MCF 10A (cell line): ENCODE data around the gene TMOD1. TPM values are rescaled to one million over a fixed set of nuclear protein-coding genes. Genes with fewer than 3 reads are reported as not detected.

ENCODE experiments used
- BruUV-seq: library from RNA; stranded (reverse); fragments of 400-500 nt; replicated peaks from 2 replicates; lab custom pipeline; 2021; lab: Mats Ljungman, UMichigan
- CTCF ChIA-PET: fragments of 300-600 bp; sonication (Branson Sonifier 250); formaldehyde crosslinking; extraction: SDS; loops from one replicate; lab custom pipeline; 2021; ENCODE audit warnings: antibody characterized with exemption, inconsistent platforms; lab: Yijun Ruan, JAX
- POLR2A ChIA-PET: fragments of 300-600, 350-650 bp; sonication (Branson Sonifier 250); formaldehyde crosslinking; extraction: SDS; loops from one replicate; lab custom pipeline; 2020; ENCODE audit warnings: antibody characterized with exemption, inconsistent platforms; lab: Yijun Ruan, JAX
- DNase-seq: peaks from one replicate; pipeline ENCODE4 v3.0.0-alpha.2; 2018; ENCODE audit not compliant: unreplicated experiment
- H3K27ac Mint-ChIP-seq: one replicate; pipeline ENCODE4 v1.8.0; 2022; ENCODE audit warnings: mild to moderate bottlenecking, low read depth, mixed read lengths; ENCODE audit not compliant: unreplicated experiment
- H3K27me3 Mint-ChIP-seq: one replicate; pipeline ENCODE4 v1.8.0; 2022; ENCODE audit warnings: mixed read lengths; ENCODE audit not compliant: insufficient read depth, unreplicated experiment
- H3K36me3 Mint-ChIP-seq: one replicate; pipeline ENCODE4 v1.8.0; 2022; ENCODE audit warnings: mild to moderate bottlenecking, moderate library complexity, mixed read lengths; ENCODE audit not compliant: insufficient read depth, unreplicated experiment
- H3K4me1 Mint-ChIP-seq: one replicate; pipeline ENCODE4 v1.8.0; 2022; ENCODE audit warnings: mixed read lengths; ENCODE audit not compliant: insufficient read depth, unreplicated experiment
- H3K4me3 Mint-ChIP-seq: one replicate; pipeline ENCODE4 v1.8.0; 2022; ENCODE audit warnings: mild to moderate bottlenecking, moderate library complexity, mixed read lengths; ENCODE audit not compliant: unreplicated experiment
- H3K9me3 Mint-ChIP-seq: one replicate; pipeline ENCODE4 v1.8.0; 2022; ENCODE audit warnings: mixed read lengths; ENCODE audit not compliant: unreplicated experiment
- CTCF ChIP-seq: fragments of 200-600 bp; IDR thresholded peaks from one replicate; pipeline ENCODE4 v1.8.0; 2022; ENCODE audit warnings: antibody characterized with exemption, mild to moderate bottlenecking; ENCODE audit not compliant: unreplicated experiment
- intact Hi-C: fragments of 100-400 bp; cut with micrococcal nuclease; formaldehyde crosslinking; loops from 2 replicates; pipeline ENCODE4 v1.14.1; 2022
- total RNA-seq: library from RNA; stranded (reverse); gene quantifications from 2 replicates; pipeline ENCODE4 v1.2.3, GENCODE V29; 2022

The TMOD1 gene
- total RNA-seq, 1 experiment from 2014 or later = 0.26 TPM

- POLR2A ChIA-PET = no interaction called here
- H3K4me3 Mint-ChIP-seq = no peak overlapping the region
- TF ChIP-seq CTCF = no peak
- CTCF ChIA-PET = no interaction called here
- H3K27ac Mint-ChIP-seq = no peak overlapping the region
- intact Hi-C loops = no loop called here
- no peaks in the 10 kb centered on the region for H3K4me1 Mint-ChIP-seq
- no peaks in the 10 kb centered on the region for H3K36me3 Mint-ChIP-seq
- no peaks in the 10 kb centered on the region for H3K9me3 Mint-ChIP-seq
- DNase-seq = no peak
- no TSS peak for BruUV-seq
- peaks cover 25% of the 10 kb centered on the region for H3K27me3 Mint-ChIP-seq
These were observed 48.9 kb downstream of the TMOD1 start for GRCh38 chr9:97550386-97550785.

GRCh38 chr9:97551308-97551707 is 49.8 kb downstream of the TMOD1 start:
- Mint-ChIP-seq H3K27me3 (peaks cover 28% of the 10 kb centered on the region), H3K36me3 (no peaks in the 10 kb centered on the region), H3K4me3 (no peak overlapping the region), H3K27ac (no peak overlapping the region), H3K4me1 (no peaks in the 10 kb centered on the region), H3K9me3 (no peaks in the 10 kb centered on the region)
- CTCF ChIA-PET = no interaction called here
- intact Hi-C loops = no loop called here
- POLR2A ChIA-PET = no interaction called here
- BruUV-seq = no TSS peak
- DNase-seq = no peak
- TF ChIP-seq CTCF = no peak

- no peak overlapping the region for H3K4me3 Mint-ChIP-seq
- H3K36me3 Mint-ChIP-seq = no peaks in the 10 kb centered on the region
- no peak overlapping the region for H3K27ac Mint-ChIP-seq
- no peak for DNase-seq
- intact Hi-C loops = no loop called here
- ChIA-PET POLR2A (no interaction called here), CTCF (interaction anchor here (0.9 kb wide), 1 partner anchor 14 kb away, joined by 8 read pairs; no protein-coding TSS in a partner anchor)
- no peak for TF ChIP-seq CTCF
- BruUV-seq = no TSS peak
- no peaks in the 10 kb centered on the region for H3K9me3 Mint-ChIP-seq
- no peaks in the 10 kb centered on the region for H3K4me1 Mint-ChIP-seq
- H3K27me3 Mint-ChIP-seq = peaks cover 36% of the 10 kb centered on the region
These were observed 51.7 kb downstream of the TMOD1 start for GRCh38 chr9:97553141-97553540.

GRCh38 chr9:97553841-97554240 is 52.4 kb downstream of the TMOD1 start:
- Mint-ChIP-seq H3K9me3 (no peaks in the 10 kb centered on the region), H3K27ac (no peak overlapping the region), H3K4me3 (no peak overlapping the region), H3K4me1 (peaks cover 3% of the 10 kb centered on the region), H3K27me3 (peaks cover 36% of the 10 kb centered on the region), H3K36me3 (no peaks in the 10 kb centered on the region)
- ChIA-PET POLR2A (no interaction called here), CTCF (no interaction called here)
- TF ChIP-seq CTCF = no peak
- BruUV-seq = no TSS peak
- no peak for DNase-seq
- intact Hi-C loops = no loop called here
